HCT116 (cell line): ENCODE results near the gene MIA.

Experiments used
- ATF3 ChIP-seq: IDR thresholded peaks from 2 replicates; pipeline ENCODE4 v1.6.1; 2012
- CBX3 ChIP-seq: IDR thresholded peaks from 2 replicates; pipeline ENCODE4 v1.6.1; 2012; ENCODE audit warnings: low read depth
- CTCF ChIP-seq, 3 experiments: fragments of 200-600 bp in 1 of 3; sonication (generic) in 1 of 3; IDR thresholded peaks in 2 of 3; conservative IDR thresholded peaks in 1 of 3; 2 replicates each; pipeline ENCODE4 v1.5.1; 2012 to 2017; ENCODE audit warnings: low read depth in 2 of 3, low read length in 2 of 3, antibody characterized with exemption in 1 of 3, borderline replicate concordance in 1 of 3, control low read depth in 1 of 3, mild to moderate bottlenecking in 1 of 3, mixed read lengths in 1 of 3, mixed run types in 1 of 3, moderate library complexity in 1 of 3; ENCODE audit not compliant: insufficient read depth in 1 of 3
- RAD21 ChIP-seq: IDR thresholded peaks from 2 replicates; pipeline ENCODE4 v1.6.1; 2012; ENCODE audit warnings: low read depth, mild to moderate bottlenecking

- no peak for TF ChIP-seq RAD21
- TF ChIP-seq CTCF (IDR thresholded peaks at IDR 0.05 in 2 of 3, conservative IDR thresholded peaks at IDR 0.05 in 1 of 3; ENCODE audit: borderline replicate concordance in 1 of 3, insufficient read depth in 1 of 3, low read depth in 2 of 3, low read length in 2 of 3), result no peak
- TF ChIP-seq CBX3, result no peak
- TF ChIP-seq ATF3, result no peak
Observed at GRCh38 chr19:40733149-40733548, 42.2 kb upstream of the MIA start.
